Naive thymus-derived CD4-positive, alpha-beta T cell (primary cell): Measurements from ENCODE around the gene PLEK2. TPM values are rescaled to one million over a fixed set of nuclear protein-coding genes. Genes with fewer than 3 reads are reported as not detected.

Source experiments
- ATAC-seq: fragments of 150-1000 bp; cut with Tn5 transposase; 2 replicates; pipeline ENCODE4 v1.10.0; 2021; ENCODE audit warnings: mild to moderate bottlenecking, moderate library complexity
- CTCF ChIA-PET: fragments of 350-600 bp; sonication (Branson Sonifier 250); formaldehyde crosslinking; loops from one replicate; lab custom pipeline; 2021; ENCODE audit warnings: antibody characterized with exemption; lab: Charles Lee
- POLR2A ChIA-PET: fragments of 350-600 bp; sonication (Branson Sonifier 250); formaldehyde crosslinking; loops from one replicate; lab custom pipeline; 2021; ENCODE audit warnings: antibody characterized with exemption, inconsistent platforms; lab: Charles Lee
- DNase-seq, 9 donors: peaks; one replicate each; pipeline versions ENCODE4 v3.0.0 to v3.0.0-alpha.2; 2020 to 2022; ENCODE audit warnings: mixed read lengths in 1 of 9
- H3K27ac ChIP-seq: one replicate; pipeline ENCODE4 v1.7.0; 2013; ENCODE audit warnings: mild to moderate bottlenecking, low read depth, low read length, moderate library complexity
- H3K27me3 ChIP-seq, 2 donors: one replicate each; pipeline ENCODE4 v1.7.0; 2013; ENCODE audit warnings: low read length in 2 of 2, mild to moderate bottlenecking in 2 of 2, moderate library complexity in 2 of 2; ENCODE audit not compliant: control insufficient read depth in 2 of 2, insufficient read depth in 2 of 2
- H3K36me3 ChIP-seq, 3 experiments: 1 replicate in 2 of 3; 2 replicates in 1 of 3; pipeline ENCODE4 v1.7.0; 2013; ENCODE audit warnings: low read length in 3 of 3, mild to moderate bottlenecking in 3 of 3, moderate library complexity in 1 of 3; ENCODE audit not compliant: insufficient read depth in 3 of 3, control insufficient read depth in 2 of 3
- H3K4me1 ChIP-seq, 2 donors: one replicate each; pipeline ENCODE4 v1.7.0; 2013; ENCODE audit warnings: low read length in 2 of 2, mild to moderate bottlenecking in 2 of 2, moderate library complexity in 1 of 2; ENCODE audit not compliant: control insufficient read depth in 2 of 2, insufficient read depth in 2 of 2
- H3K4me3 ChIP-seq: 2 replicates; pipeline ENCODE4 v1.7.0; 2013; ENCODE audit warnings: mild to moderate bottlenecking, low read length
- H3K9me3 ChIP-seq, 3 experiments: 1 replicate in 2 of 3; 2 replicates in 1 of 3; pipeline ENCODE4 v1.7.0; 2013; ENCODE audit warnings: low read length in 3 of 3; ENCODE audit not compliant: control insufficient read depth in 2 of 3
- H3K27ac Mint-ChIP-seq, 9 donors: one replicate each; pipeline ENCODE4 v1.8.0; 2020 to 2022; ENCODE audit warnings: mixed read lengths in 9 of 9, mild to moderate bottlenecking in 8 of 9, moderate library complexity in 5 of 9, inconsistent platforms in 2 of 9
- H3K27me3 Mint-ChIP-seq, 5 donors: one replicate each; pipeline ENCODE4 v1.8.0; 2021 to 2022; ENCODE audit warnings: mixed read lengths in 5 of 5, mild to moderate bottlenecking in 1 of 5
- H3K36me3 Mint-ChIP-seq, 5 donors: one replicate each; pipeline ENCODE4 v1.8.0; 2020 to 2022; ENCODE audit warnings: mixed read lengths in 5 of 5, mild to moderate bottlenecking in 3 of 5, inconsistent platforms in 1 of 5
- H3K4me1 Mint-ChIP-seq, 7 donors: one replicate each; pipeline ENCODE4 v1.8.0; 2020 to 2022; ENCODE audit warnings: mixed read lengths in 7 of 7, mild to moderate bottlenecking in 3 of 7, inconsistent platforms in 1 of 7
- H3K4me3 Mint-ChIP-seq, 10 donors: one replicate each; pipeline ENCODE4 v1.8.0; 2020 to 2022; ENCODE audit warnings: mild to moderate bottlenecking in 10 of 10, mixed read lengths in 10 of 10, moderate library complexity in 6 of 10, inconsistent platforms in 2 of 10
- H3K9me3 Mint-ChIP-seq, 11 donors: one replicate each; pipeline ENCODE4 v1.8.0; 2020 to 2022; ENCODE audit warnings: mixed read lengths in 11 of 11, mild to moderate bottlenecking in 4 of 11, inconsistent platforms in 1 of 11, moderate library complexity in 1 of 11
- intact Hi-C, 2 donors: fragments of 100-400 bp; cut with micrococcal nuclease; formaldehyde crosslinking; loops; one replicate each; pipeline ENCODE4 v1.15.1; 2023
- polyA plus RNA-seq, 2 donors: library from polyadenylated mRNA; unstranded; fragments of 300-500 nt; fragmentation: Illumina TruSeq; gene quantifications; one replicate each; pipeline ENCODE4 v1.2.3, GENCODE V29; 2021
- total RNA-seq, 6 experiments: library from RNA in 5 of 6; stranded (reverse) in 5 of 6; gene quantifications; 1 replicate in 5 of 6; 2 replicates in 1 of 6; pipeline ENCODE4 v1.2.3 and lab custom pipeline; 2021 to 2026

Gene PLEK2
- total and polyA plus RNA-seq, 7 experiments from 2014 or later, result 0.36 to 5.4 (median 2.6) TPM

GRCh38 chr14:67389811-67390534, 22.0 kb downstream of the PLEK2 start:
- ChIA-PET CTCF (no interaction called here), POLR2A (no interaction called here)
- H3K27ac Mint-ChIP-seq, result peak overlapping the region in 1 of 9 donors; percentile 6
- no peak overlapping the region for H3K4me3 Mint-ChIP-seq
- H3K4me3 ChIP-seq, result no peak overlapping the region
- DNase-seq (no peak), ATAC-seq (no peak)
- peaks cover 0 to 27% (median 13%) of the 10 kb centered on the region in 5 donors for H3K36me3 Mint-ChIP-seq
- no peaks in the 10 kb centered on the region for H3K9me3 ChIP-seq
- peaks cover 0 to 23% (median 17%) of the 10 kb centered on the region in 7 donors for H3K4me1 Mint-ChIP-seq
- no peak overlapping the region for H3K27ac ChIP-seq
- H3K27me3 ChIP-seq, result no peaks in the 10 kb centered on the region
- peaks cover 0 to 13% (median 1%) of the 10 kb centered on the region in 3 experiments for H3K36me3 ChIP-seq
- no peaks in the 10 kb centered on the region for H3K4me1 ChIP-seq
- H3K9me3 Mint-ChIP-seq, result no peaks in the 10 kb centered on the region
- H3K27me3 Mint-ChIP-seq, result no peaks in the 10 kb centered on the region
- intact Hi-C loops, result no loop called here

- ChIA-PET POLR2A (no interaction called here), CTCF (no interaction called here)
- Histone ChIP-seq H3K36me3 (peaks cover 0 to 20% (median 8%) of the 10 kb centered on the region in 3 experiments), H3K27ac (no peak overlapping the region), H3K4me3 (no peak overlapping the region), H3K4me1 (no peaks in the 10 kb centered on the region), H3K9me3 (no peaks in the 10 kb centered on the region), H3K27me3 (no peaks in the 10 kb centered on the region)
- peaks cover 0 to 23% (median 17%) of the 10 kb centered on the region in 7 donors for H3K4me1 Mint-ChIP-seq
- no peak for ATAC-seq
- no peak overlapping the region for H3K4me3 Mint-ChIP-seq
- intact Hi-C loops, result no loop called here
- no peak for DNase-seq
- peak overlapping the region in 2 of 9 donors; percentile 65 to 66 for H3K27ac Mint-ChIP-seq
- peaks cover 0 to 33% (median 14%) of the 10 kb centered on the region in 5 donors for H3K36me3 Mint-ChIP-seq
- no peaks in the 10 kb centered on the region for H3K9me3 Mint-ChIP-seq
- no peaks in the 10 kb centered on the region for H3K27me3 Mint-ChIP-seq
These were observed 22.7 kb downstream of the PLEK2 start for GRCh38 chr14:67389275-67389674.

GRCh38 chr14:67387195-67387594, 24.8 kb downstream of the PLEK2 start:
- CTCF ChIA-PET, result interaction anchor here (0.7 kb wide), 1 partner anchor 28 kb away, joined by 6 read pairs; the partner anchor contains the start of gene ATP6V1D
- Histone ChIP-seq H3K9me3 (no peaks in the 10 kb centered on the region), H3K27me3 (no peaks in the 10 kb centered on the region), H3K4me1 (no peaks in the 10 kb centered on the region), H3K27ac (no peak overlapping the region), H3K4me3 (no peak overlapping the region), H3K36me3 (peaks cover 9 to 41% (median 19%) of the 10 kb centered on the region in 3 experiments)
- POLR2A ChIA-PET, result interaction anchor here (0.6 to 0.7 kb wide), 2 partner anchors 62 to 734 kb away, joined by 3 to 5 read pairs; no protein-coding TSS in a partner anchor
- H3K9me3 Mint-ChIP-seq, result no peaks in the 10 kb centered on the region
- peaks cover 0 to 40% (median 23%) of the 10 kb centered on the region in 5 donors for H3K36me3 Mint-ChIP-seq
- H3K4me3 Mint-ChIP-seq, result no peak overlapping the region
- ATAC-seq (no peak), DNase-seq (no peak)
- peaks cover 0 to 22% (median 15%) of the 10 kb centered on the region in 7 donors for H3K4me1 Mint-ChIP-seq
- intact Hi-C loops, result no loop called here
- no peaks in the 10 kb centered on the region for H3K27me3 Mint-ChIP-seq
- peak overlapping the region in 1 of 9 donors; percentile 41 for H3K27ac Mint-ChIP-seq

GRCh38 chr14:67385618-67386017, 26.3 kb downstream of the PLEK2 start:
- no peaks in the 10 kb centered on the region for H3K9me3 ChIP-seq
- no peak overlapping the region for H3K27ac ChIP-seq
- no peaks in the 10 kb centered on the region for H3K4me1 ChIP-seq
- Mint-ChIP-seq H3K9me3 (no peaks in the 10 kb centered on the region), H3K4me3 (no peak overlapping the region), H3K36me3 (peaks cover 5 to 46% (median 35%) of the 10 kb centered on the region in 5 donors), H3K27ac (peak overlapping the region in 3 of 9 donors; percentile 25 to 66 (median 44)), H3K27me3 (no peaks in the 10 kb centered on the region), H3K4me1 (peaks cover 0 to 6% (median under 1%) of the 10 kb centered on the region in 7 donors)
- no peak overlapping the region for H3K4me3 ChIP-seq
- H3K27me3 ChIP-seq, result no peaks in the 10 kb centered on the region
- ATAC-seq (no peak), DNase-seq (no peak)
- intact Hi-C loops, result no loop called here
- ChIA-PET CTCF (no interaction called here), POLR2A (interaction anchor here (0.6 kb wide), 1 partner anchor 878 kb away, joined by 4 read pairs; no protein-coding TSS in a partner anchor)
- H3K36me3 ChIP-seq, result peaks cover 20 to 55% (median 34%) of the 10 kb centered on the region in 3 experiments

- intact Hi-C loops, result no loop called here
- no peaks in the 10 kb centered on the region for H3K4me1 ChIP-seq
- Mint-ChIP-seq H3K9me3 (no peaks in the 10 kb centered on the region), H3K27ac (peak overlapping the region in 2 of 9 donors; percentile 25 to 44), H3K36me3 (peaks cover 5 to 47% (median 35%) of the 10 kb centered on the region in 5 donors), H3K27me3 (no peaks in the 10 kb centered on the region), H3K4me3 (no peak overlapping the region), H3K4me1 (peaks cover 0 to 2% (median 0%) of the 10 kb centered on the region in 7 donors)
- H3K36me3 ChIP-seq, result peaks cover 24 to 59% (median 39%) of the 10 kb centered on the region in 3 experiments
- ChIA-PET CTCF (no interaction called here), POLR2A (interaction anchor here (0.6 kb wide), 1 partner anchor 877 kb away, joined by 4 read pairs; no protein-coding TSS in a partner anchor)
- H3K4me3 ChIP-seq, result no peak overlapping the region
- ATAC-seq, result no peak
- no peaks in the 10 kb centered on the region for H3K9me3 ChIP-seq
- H3K27me3 ChIP-seq, result no peaks in the 10 kb centered on the region
- no peak for DNase-seq
- no peak overlapping the region for H3K27ac ChIP-seq
These were observed 26.8 kb downstream of the PLEK2 start for GRCh38 chr14:67385120-67385519.

- ChIA-PET POLR2A (no interaction called here), CTCF (interaction anchor here (1.1 to 1.2 kb wide), 2 partner anchors 18 to 194 kb away, joined by 3 to 6 read pairs; partner anchors contain the start of gene ATP6V1D)
- no peak for ATAC-seq
- H3K9me3 ChIP-seq, result no peaks in the 10 kb centered on the region
- intact Hi-C loops, result no loop called here
- H3K4me1 ChIP-seq, result no peaks in the 10 kb centered on the region
- Mint-ChIP-seq H3K27me3 (no peaks in the 10 kb centered on the region), H3K27ac (peak overlapping the region in 1 of 9 donors; percentile 43), H3K4me3 (no peak overlapping the region), H3K4me1 (peaks cover 5 to 21% (median 12%) of the 10 kb centered on the region in 7 donors), H3K36me3 (peaks cover 13 to 64% (median 40%) of the 10 kb centered on the region in 5 donors), H3K9me3 (peaks cover 0 to 1% (median 0%) of the 10 kb centered on the region in 11 donors)
- peaks cover 30 to 84% (median 54%) of the 10 kb centered on the region in 3 experiments for H3K36me3 ChIP-seq
- no peaks in the 10 kb centered on the region for H3K27me3 ChIP-seq
- H3K4me3 ChIP-seq, result no peak overlapping the region
- DNase-seq, result no peak
- no peak overlapping the region for H3K27ac ChIP-seq
These were observed 34.0 kb downstream of the PLEK2 start for GRCh38 chr14:67377916-67378315.
